HG03064 (cell line): ENCODE results near the gene RPL39L.
A peak's percentile ranks its signal among the peaks of the same experiment; 100 is the strongest.
"Not testable (repeated sequence)": the region's sequence is repeated elsewhere in the genome, so short reads cannot be mapped to it uniquely, and the experiment has no call there.

Experiments
- ATAC-seq: cut with Tn5 transposase; IDR thresholded peaks from one replicate; pipeline ENCODE4 v1.9.1; 2021; ENCODE audit warnings: low read depth; ENCODE audit not compliant: unreplicated experiment

RPL39L gene

DNA sequence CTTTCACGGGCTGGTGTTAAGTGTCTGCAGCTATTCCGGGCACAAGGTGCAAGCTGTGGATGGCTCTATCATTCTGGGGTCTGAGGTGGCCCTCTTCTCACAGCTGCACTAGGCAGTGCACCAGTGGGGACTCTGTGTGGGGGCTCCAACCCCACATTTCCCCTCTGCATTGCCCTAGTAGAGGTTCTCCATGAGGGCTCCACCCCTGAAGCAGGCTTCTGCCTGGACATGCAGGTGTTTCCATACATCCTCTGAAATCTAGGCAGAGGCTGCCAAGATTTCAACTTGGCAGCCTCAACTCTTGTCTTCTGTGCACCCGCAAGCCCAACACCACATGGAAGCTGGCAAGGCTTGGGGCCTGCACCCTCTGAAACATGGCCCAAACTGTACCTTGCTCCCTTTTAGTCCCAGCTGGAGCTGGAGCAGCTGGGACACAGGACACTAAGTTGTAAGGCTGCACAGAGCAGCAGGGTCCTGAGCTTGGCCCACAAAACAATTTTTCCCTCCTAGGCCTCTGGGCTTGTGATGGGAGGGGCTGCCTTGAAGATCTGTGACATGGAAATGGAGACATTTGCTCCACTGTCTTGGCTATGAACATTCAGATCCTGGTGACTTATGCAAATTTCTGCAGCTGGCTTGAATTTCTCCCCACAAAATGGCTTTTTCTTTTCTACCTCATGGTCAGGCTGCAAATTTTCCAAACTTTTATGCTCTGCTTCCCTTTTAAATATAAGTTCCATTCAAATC lies 6.0 kb upstream of the RPL39L start:
- no peak for ATAC-seq

DNA sequence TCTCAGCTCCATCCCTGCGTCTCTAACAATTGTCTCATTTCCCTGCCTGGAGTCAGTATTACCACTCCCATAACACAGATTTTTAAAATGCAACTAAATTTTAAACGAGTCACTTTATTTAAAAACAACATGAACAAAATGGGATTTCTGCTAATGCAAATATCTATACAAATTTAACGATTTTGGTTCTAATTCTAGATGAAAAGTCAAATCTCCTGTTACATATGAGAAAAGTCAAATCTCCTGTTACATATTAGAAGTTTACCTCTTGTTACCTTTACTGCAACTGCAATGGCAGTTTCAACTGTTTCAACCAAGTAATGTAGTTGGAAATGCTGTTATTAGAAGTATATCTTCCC lies 578 bp upstream of the RPL39L start:
- ATAC-seq, result no peak

DNA sequence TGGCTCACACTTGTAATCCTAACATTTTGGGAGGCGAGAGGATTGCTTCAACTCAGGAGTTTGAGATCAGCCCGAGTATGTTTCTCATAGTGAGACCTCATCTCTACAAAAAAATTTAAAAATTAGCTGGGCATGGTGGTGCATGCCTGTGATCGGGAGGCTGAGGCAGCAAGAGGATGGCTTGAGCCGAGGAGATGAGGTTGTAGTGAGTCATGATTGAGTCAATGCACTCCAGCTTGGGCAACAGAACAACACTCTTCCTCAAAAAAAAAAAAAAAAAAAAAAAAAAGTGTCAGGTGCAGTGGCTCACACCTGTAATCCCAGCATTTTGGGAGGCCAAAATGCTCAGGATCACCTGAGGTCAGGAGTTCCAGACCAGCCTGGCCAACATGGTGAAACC lies 2.4 kb downstream of the RPL39L start:
- ATAC-seq, result no peak

DNA sequence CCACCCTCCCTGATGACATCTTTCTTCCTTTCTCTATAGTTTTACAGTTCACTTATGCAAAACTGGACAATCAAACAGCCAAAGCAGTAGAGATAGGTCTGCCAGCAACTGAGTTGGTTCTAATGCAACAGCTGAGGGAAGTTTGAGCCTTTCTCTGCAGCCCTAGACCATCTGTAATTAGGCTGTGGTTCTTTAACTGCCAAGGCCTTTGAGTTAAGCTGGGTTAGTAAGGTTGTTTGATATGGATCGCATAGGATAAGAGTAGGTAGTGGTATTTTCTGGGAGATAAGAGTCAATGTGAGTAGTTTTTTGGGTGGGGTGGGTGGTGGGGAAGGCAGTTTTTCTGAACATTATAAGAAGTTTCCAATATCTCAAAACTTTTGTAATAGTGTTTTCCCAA lies 3.0 kb downstream of the RPL39L start:
- ATAC-seq, result no peak

DNA sequence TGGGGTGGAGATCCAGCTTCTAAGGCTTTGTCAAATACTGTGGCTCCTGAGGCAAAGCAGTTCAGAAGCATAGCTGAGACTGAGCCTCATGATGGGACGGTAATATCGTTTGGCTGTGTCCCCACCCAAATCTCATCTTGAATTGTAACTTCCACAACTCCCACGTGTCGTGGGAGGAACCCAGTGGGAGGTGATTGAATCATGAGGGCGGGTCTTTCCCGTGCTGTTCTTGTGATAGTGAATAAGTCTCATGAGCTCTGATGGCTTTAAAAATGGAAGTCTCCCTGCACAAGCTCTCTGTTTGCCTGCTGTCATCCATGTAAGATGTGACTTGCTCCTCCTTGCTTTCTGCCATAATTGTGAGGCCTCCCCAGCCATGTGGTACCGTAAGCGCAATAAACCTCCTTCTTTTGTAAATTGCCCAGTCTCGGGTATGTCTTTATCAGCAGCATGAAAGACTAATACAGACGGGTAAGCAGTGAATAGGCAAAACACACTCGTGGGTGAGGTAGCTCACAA lies 4.1 kb downstream of the RPL39L start:
- not testable (repeated sequence) for ATAC-seq

DNA sequence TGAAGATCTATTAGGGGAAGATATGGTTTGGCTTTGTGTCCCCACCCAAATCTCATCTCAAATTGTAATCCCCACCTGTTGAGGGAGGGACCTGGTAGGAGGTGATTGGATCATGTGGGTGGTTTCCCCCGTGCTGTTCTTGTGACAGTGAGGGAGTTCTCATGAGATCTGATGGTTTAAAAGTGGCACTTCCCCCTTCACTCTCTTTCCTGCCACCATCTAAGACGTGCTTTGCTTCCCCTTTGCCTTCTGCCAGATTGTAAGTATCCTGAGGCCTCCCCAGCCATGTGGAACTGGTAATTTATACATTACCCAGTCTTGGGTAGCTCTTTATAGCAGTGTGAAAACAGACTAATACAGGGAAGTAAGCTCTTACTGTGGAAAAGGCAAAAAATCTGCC lies 6.1 kb downstream of the RPL39L start:
- not testable (repeated sequence) for ATAC-seq

DNA sequence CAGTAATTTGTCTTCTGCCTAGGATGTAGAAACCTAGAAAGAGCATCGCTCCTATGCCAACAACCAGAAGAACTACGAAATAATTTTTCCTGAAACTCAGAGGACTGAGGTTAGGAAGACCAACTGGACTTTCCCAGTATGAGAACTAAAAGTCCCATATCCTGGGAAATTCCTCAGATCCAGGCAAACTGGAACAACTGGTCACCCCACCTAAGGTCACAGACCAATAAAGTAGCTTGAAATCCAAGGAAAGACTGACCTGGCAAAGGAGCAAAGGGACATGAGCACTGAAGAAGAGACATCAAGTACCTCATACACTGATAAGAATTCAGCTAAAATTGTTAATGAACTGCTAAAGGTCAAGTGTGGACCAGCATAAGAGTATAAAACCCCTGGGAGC lies 6.6 kb downstream of the RPL39L start:
- no peak for ATAC-seq

DNA sequence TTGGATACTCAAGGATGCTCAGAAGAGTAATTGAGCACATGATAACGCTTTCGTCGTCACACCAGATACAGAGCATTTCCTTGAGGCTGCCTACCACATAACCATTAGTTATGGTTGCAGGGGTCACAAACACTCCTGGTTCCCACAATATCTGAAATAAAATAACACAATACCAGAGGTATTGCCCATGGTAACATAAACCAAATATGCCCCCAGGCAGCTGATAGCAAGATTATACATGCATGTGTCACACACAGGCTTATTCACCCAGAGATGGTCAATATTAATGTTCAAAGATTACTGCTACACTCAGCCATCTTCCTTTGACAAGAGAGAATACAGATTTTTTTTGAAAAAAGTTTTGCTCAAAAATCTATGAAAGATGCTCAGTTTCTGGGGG lies 7.3 kb downstream of the RPL39L start:
- ATAC-seq, result no peak

DNA sequence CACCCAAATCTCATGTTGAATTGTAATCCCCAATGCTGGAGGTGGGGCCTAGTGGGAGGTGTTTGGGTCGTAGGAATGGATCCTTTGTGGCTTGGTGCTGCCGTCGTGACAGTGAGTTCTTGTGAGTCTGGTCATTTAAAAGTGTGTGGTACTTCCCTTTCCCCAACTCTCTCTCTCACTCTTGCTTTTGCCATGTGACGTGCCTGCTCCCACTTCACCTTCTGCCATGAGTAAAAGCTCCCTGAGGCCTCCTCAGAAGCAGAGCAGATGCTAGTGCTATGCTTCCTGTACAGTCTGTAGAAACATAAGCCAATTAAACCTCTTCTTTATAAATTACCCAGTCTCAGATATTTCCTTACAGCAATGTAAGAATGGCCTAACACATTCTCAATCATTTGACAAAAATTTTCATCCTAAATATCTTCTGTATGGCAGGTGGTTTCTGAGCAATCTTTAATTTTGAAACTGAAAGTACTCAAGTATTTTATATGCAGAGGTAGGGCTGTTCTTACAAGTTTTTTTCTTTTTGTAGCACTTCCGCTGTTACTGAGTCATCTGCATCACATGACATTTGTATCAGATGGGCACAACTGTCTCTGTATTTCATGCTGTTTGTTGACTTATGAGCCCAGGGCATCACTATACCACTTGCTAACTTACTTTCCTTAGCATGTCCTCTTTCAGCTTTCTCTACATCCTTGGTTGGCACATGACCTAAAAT lies 8.8 kb downstream of the RPL39L start:
- ATAC-seq, result peak; percentile 89

DNA sequence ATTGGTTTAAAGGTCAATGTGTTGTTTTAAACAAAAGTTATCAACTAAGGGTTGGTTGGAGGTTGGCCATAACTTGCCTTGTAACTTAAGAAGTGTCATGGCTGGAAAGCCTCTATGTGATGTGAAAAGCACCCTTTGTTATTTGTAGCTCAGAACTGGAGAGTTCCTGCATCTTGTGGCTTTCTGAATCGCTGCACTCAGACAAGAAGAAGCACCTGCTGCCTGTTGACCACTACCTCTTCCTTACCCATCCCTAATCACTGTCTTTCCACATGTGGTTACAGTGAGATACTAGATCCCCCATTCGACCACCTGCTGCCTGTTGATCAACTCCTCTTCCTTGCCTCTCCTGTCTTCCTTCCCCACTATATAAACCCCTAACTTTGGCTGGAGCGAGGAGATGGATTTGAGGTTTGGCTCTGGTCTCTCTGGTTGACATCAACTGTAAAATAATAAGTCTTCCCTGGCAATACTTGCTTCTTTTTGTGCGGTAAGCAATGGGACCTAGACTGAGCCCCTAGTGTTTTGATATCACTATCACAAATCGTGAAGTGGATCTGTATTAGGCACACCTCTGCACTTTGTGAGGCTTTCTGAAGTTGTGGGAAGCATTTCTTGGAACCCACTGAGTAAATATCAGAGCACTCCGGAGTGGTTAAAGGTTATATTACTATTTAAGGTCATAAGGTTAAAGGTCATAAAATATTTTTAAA lies 13.8 kb downstream of the RPL39L start:
- peak; percentile 82 for ATAC-seq

DNA sequence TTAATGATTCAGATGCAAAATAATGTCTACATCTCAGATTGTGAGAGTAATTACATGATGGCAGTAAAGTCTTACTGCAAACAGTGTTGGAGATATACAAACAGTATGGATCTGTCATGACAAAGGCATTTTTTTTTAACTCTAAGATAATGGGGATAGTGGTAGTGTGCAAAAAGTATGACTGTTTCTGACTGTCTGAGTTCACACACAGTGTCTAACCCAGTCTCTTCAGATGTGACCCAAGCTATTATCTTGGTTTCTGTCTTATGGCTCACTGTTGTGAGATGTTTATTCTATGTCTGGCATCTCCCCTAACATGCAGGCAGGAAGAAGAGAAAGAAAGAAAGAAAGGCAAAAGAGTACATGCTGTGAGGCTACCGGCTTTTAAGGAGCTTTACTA lies 17.0 kb downstream of the RPL39L start:
- no peak for ATAC-seq

DNA sequence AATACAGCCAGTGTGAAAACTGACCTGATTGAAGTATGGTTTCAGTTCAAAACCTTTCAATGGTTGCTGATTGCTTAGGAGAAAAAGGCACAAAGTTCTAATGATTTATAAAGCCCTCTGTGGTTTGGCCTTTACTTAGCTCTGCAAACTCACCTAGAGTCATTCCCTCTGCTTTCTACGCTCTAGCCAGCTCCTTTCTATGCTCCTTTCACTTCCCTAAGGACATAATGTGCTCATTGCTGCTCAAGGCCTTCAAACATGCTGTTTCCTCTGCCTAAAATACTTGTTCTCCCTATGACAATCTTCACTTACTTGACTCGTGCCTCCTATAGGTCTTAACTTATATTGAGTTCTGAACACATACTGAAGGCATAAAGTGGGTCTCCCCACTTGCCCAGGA lies 19.0 kb downstream of the RPL39L start:
- no peak for ATAC-seq

DNA sequence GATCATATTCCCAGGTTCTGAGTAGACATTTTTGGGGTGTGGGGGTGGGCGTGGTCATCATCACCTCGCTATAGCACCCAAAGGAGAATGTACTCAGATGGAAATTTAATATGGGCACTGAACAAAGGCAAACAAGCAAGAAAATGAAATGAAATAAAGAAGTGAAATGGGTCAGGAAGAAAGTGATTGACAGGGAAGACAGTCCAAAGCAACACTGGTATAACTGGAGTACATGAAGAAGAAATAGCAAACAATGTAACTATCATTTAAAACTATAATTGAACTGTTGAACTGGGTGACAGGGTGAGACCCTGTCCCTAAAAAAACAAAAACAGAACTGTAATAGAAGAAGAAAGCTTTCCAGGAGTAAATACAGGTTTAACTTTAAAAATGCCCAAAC lies 24.8 kb downstream of the RPL39L start:
- ATAC-seq, result no peak

DNA sequence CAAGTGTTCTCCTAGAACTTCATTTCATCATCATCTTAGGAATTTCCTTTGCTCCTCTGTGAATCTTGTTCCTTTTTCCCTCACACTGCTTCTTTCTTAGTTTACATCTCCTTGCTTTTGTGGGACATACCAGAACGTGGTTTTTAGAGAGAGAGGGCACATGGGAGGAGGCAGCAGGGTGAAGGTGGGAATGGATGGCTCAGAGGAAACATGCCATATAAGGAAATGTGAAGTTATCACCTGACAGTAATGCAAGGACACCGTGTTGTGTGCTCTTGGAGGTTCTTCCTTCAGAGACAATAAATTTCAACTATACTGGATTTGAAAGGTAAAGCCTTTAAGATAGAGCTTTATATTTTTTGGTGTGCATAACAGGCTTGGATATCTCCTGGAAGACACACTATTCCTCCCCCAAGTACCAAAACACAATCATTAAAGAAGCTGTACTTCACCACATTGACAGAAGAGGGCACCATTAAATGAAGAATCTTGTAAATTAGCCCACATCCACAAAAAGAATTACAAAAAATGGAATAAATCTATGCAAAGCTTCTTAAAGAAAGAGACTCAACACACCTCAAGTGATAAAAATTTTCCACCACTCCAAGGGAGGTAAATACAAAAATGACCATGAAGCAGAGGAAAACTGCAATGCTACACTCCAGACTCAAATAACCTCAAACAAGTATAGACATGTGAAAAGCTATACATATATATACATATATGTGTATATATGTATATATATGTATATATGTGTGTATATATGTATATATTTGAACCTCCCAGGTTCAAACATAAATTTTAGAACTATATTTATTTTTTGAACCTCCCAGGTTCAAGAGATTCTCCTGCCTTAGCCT lies 26.1 kb downstream of the RPL39L start:
- no peak for ATAC-seq

DNA sequence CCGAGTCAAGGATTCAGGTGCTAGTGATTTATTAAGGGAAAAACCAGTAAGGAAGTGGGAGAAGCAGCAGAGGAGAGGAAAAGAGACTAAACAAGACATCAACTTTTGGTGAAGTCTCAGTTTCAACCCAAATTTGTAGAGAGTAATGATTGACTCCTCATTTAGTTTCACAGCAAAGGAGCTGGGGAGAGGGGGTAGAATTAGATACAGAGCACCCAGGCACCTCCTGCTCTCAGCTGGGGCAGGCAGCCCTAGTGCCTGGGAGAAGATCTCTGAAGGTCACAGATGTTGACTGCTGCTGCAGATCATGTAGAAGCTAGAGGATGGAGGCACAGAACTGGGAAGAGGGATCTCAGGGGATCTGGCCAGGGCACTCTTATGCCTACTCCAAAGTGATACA lies 29.1 kb downstream of the RPL39L start:
- ATAC-seq, result no peak

DNA sequence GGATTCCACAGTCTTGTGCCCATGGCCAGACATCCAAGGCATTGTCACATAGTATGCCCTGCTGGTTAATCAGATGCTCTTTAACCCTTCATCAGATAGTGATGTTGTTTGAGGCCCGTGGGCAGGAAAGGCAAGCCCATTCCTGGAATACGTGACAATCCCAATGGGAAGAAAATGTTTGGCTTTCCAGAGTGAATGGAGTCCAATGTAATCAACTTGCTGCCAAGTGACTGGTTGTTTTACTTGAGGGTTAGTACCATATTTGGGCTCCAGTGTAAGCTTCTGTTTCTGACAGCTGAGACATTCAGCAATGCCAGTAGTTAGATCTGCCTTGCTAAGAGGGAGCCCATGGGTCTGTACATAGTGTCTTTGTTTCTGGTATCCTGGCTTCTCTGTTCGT lies 31.3 kb downstream of the RPL39L start:
- no peak for ATAC-seq

DNA sequence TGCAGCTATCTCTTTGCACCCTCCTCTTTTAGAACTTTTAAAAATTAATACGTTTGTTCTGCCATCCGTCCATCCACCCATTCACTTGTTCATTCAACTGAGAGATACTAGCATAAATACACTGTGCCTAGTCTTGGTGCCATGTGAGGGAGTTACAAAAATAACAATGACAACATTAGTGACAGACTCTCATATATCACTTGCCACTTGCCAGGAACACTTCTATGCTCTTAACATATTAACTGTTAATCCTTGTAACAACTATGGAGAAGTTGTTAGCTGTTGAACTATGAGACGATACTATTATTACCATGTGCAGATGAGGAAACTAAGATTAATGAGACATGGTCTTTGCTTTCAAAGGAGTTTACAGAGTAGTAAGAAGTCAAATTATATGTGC lies 33.6 kb downstream of the RPL39L start:
- ATAC-seq, result no peak

DNA sequence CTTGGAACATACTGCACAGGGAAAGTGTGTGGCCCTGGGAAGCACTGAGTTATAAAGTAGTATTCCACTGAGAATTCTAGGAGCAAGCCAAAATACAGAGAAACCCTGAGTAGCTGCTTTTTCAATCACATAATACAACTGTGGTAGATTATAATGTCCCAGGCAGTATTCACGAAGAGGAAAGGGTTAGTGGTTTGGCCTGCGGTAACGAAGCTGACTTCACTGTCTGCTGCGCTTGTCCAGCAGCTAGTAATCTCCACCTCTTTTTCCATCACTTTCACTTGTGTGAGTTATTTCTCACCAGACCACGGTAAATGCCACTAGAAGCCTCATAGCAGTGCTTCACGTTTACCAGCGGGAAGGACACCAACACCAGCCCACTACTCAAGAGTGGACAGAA lies 34.4 kb downstream of the RPL39L start:
- ATAC-seq, result no peak

DNA sequence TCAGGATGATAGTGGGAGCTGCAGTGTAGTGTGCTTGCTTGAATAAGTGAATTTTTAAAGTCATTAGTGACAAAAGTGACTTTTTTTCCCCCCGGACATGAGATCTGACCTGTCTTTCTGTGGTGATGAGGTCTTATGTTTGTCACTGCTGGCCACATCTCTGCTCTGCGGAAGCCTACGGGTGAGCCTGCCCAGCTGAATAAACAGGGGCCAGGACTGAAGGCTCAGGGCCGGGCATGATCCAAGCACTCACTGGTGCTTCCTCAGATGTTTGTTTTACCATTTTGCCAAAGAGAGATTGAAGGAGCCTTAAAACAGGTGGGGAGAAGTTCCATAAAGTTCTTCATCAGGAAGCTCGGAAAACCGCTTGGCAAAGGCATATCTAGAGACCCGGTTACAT lies 35.0 kb downstream of the RPL39L start:
- ATAC-seq, result no peak

DNA sequence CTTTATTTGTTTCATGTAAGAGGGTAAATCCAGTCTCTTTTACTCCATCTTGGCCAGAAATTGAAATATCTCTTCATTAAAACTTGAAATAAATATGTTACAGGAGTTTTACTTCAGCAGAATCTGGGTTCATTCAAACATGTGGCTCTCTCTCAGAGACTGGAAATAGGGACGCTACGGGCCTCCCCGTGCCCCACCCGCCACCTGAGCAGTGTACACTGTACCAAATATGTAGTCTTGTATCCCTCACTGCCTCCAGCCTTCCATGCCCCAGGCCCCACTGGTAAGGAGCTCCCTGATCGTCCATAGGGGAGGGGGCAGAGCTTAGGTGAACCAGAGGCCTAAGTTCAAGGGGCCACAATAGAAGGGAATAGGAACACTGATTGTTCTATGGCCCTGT lies 36.0 kb downstream of the RPL39L start:
- ATAC-seq, result no peak
